Hepatocyte (in vitro differentiated cells): Measurements from ENCODE around the gene RNF224.

Source experiments
- EZH2 ChIP-seq: fragments of 200-600 bp; sonication (generic); IDR thresholded peaks from 2 replicates; pipeline ENCODE4 v1.6.1; 2016; ENCODE audit warnings: antibody characterized with exemption, mild to moderate bottlenecking, borderline replicate concordance
- EZH2phosphoT487 ChIP-seq: fragments of 200-600 bp; sonication (generic); IDR thresholded peaks from one replicate; pipeline ENCODE4 v1.6.1; 2018; ENCODE audit warnings: antibody characterized with exemption, mild to moderate bottlenecking, low read depth, moderate library complexity; ENCODE audit not compliant: unreplicated experiment, severe bottlenecking
- TF ChIP-seq, protein P1 (sequence below): fragments of 200-600 bp; sonication (generic); IDR thresholded peaks from 2 replicates; pipeline ENCODE4 v1.5.1; 2016; ENCODE audit warnings: antibody characterized with exemption, mild to moderate bottlenecking; ENCODE audit not compliant: poor library complexity

DNA sequence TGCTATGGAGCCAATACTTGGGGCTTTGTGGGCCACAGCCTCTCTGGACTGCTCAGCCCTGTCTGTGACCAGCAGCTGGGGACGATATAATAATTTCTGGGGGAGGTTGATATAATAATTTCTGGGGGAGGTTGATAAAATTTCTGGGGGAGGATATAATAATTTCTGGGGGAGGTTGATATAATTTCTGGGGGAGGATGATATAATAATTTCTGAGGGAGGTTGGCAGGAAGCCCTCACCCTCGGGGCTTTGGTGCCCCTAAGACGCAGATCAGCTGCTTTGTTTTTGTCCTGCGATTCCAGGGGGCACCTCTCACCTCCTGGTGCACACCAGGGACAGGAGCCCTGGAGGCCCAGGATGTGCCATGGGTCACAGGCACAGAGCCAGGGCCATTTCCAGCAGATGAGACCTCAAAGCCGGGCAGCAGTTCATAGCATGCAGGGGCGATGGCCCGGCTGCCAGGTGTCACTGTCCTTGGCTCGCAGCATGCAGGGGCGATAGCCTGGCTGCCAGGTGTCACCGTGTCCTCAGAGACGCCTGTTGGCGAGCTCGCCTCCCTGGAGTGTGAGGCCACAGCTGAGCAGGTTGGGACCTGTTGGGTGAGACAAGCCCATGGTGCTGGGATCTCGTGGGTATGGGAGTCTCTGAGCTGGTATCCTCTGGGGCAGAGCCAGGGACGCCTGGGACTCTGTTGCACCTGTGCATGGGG, 46.5 kb downstream of the RNF224 start:
- TF ChIP-seq, protein P1, sequence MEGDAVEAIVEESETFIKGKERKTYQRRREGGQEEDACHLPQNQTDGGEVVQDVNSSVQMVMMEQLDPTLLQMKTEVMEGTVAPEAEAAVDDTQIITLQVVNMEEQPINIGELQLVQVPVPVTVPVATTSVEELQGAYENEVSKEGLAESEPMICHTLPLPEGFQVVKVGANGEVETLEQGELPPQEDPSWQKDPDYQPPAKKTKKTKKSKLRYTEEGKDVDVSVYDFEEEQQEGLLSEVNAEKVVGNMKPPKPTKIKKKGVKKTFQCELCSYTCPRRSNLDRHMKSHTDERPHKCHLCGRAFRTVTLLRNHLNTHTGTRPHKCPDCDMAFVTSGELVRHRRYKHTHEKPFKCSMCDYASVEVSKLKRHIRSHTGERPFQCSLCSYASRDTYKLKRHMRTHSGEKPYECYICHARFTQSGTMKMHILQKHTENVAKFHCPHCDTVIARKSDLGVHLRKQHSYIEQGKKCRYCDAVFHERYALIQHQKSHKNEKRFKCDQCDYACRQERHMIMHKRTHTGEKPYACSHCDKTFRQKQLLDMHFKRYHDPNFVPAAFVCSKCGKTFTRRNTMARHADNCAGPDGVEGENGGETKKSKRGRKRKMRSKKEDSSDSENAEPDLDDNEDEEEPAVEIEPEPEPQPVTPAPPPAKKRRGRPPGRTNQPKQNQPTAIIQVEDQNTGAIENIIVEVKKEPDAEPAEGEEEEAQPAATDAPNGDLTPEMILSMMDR, result no peak
- TF ChIP-seq EZH2phosphoT487, result no peak
- no peak for TF ChIP-seq EZH2
